ENCODE measurements around the gene PCSK1.

DNA sequence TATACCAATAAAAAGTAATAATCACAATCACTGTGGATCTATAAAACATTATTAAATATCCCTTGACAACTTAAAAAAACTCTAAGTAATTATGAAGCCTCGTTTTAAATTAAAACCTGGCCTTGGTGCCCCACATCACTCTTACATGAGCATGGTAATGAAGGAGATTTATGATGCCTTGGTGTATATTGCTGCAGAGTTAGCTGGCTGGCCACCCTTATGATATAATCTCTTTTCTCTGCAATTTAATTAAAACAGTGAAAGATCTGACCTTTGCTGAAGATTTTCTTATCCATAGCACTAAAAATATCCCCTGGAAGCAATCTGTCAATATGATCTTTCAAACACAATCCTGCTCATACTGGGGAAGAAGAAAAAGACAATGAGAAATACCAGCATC lies 48.8 kb upstream of the PCSK1 start:
- no peak for TF ChIP-seq GATA3 (IDR thresholded peaks at IDR 0.05; ENCODE audit: low read depth, low read length)
- TF ChIP-seq GATA2 (IDR thresholded peaks at IDR 0.05; ENCODE audit: low read depth, low read length): no peak
